ENCODE data around the gene GC.

DNA sequence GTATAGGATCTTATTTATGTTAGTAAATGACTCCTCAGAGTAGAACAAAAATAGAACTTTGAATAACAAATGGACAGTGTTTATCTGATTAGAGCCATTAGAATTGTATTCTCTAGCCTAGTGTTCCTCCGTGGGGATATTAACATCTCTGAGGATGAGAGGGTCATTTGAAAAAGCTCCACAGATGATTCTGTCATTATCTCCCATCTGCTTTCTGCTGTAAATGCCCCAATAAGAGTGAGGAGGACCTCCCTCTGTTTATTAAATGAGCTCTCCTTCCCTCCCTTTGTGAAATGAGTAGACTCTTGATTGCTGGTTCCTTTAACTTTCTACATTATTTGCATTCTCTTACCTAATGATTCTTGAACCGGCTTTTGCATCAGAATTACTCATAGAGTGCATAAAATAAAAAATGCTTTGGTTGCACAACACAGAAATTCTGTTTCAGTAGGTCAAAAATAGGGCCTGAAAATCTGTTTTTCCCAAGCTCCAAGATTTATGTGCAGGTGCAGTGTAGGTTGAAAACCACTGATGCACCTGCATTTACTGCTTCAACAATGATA is 18.0 kb downstream of the GC start:
- TF ChIP-seq, protein P1, sequence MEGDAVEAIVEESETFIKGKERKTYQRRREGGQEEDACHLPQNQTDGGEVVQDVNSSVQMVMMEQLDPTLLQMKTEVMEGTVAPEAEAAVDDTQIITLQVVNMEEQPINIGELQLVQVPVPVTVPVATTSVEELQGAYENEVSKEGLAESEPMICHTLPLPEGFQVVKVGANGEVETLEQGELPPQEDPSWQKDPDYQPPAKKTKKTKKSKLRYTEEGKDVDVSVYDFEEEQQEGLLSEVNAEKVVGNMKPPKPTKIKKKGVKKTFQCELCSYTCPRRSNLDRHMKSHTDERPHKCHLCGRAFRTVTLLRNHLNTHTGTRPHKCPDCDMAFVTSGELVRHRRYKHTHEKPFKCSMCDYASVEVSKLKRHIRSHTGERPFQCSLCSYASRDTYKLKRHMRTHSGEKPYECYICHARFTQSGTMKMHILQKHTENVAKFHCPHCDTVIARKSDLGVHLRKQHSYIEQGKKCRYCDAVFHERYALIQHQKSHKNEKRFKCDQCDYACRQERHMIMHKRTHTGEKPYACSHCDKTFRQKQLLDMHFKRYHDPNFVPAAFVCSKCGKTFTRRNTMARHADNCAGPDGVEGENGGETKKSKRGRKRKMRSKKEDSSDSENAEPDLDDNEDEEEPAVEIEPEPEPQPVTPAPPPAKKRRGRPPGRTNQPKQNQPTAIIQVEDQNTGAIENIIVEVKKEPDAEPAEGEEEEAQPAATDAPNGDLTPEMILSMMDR (IDR thresholded peaks at IDR 0.05): no peak
- TF ChIP-seq POLR2A (IDR thresholded peaks at IDR 0.05): no peak
